Measurements from ENCODE around the gene CLK4. TPM values are rescaled to one million over a fixed set of nuclear protein-coding genes. Genes with fewer than 3 reads are reported as not detected.
A peak's percentile ranks its signal among the peaks of the same experiment; 100 is the strongest.

The CLK4 gene
- total RNA-seq, 1 donor from 2014 or later = 23.5 TPM

GRCh38 chr5:178564397-178564796 lies 62.5 kb downstream of the CLK4 start:
- intact Hi-C loops (cut with micrococcal nuclease) = no loop called here
- DNase-seq (no peak), ATAC-seq (no peak)

DNA sequence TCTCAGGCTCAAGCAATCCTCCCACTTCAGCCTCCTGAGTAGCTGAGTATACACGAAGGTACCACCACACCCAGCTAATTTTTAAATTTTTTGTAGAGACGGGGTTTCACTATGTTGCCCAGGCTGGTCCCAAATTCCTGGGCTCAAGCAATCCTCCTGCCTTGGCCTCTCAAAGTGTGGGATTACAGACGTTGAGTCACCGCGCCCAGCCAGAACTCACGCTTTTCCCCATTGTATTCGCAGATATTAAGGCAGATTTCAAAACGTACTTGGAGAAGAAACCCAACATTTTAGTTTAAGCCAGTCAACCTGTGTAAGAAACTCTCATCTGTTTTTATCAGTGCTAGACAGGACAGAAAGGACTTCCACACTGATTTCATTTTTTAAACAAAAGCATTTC lies 63.2 kb downstream of the CLK4 start:
- DNase-seq (no peak), ATAC-seq (no peak)
- intact Hi-C loops (cut with micrococcal nuclease) = no loop called here

- intact Hi-C loops (cut with micrococcal nuclease) = no loop called here
- DNase-seq = no peak
- ATAC-seq = no peak
These were observed 65.0 kb downstream of the CLK4 start for GRCh38 chr5:178561746-178562264.

- intact Hi-C loops (cut with micrococcal nuclease) = no loop called here
- ATAC-seq (no peak), DNase-seq (no peak)
These were observed 65.9 kb downstream of the CLK4 start for GRCh38 chr5:178560911-178561310.

- no peak for ATAC-seq
These were observed 69.4 kb downstream of the CLK4 start for GRCh38 chr5:178557416-178557815.

DNA sequence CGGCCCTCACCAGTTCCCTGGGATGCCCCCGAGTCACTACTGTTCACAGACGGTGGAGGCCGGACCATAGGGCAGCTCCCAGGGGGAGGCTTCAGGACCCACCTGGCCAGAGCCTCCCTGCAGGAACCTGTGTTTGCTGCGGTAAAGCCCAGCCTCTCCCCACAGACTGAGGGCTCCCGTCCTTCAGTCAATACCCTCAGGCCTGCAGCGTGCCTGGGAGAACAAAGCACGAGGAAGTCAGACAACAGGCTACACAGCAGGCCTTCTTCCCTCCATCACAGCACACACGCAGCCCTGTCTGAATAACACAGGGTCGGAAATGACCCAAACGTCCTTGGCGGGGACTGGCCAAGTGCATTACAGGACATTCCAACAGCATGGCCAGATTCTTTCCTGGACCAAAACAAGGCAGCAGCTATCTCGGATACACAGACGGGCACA lies 71.1 kb downstream of the CLK4 start:
- intact Hi-C loops (cut with micrococcal nuclease) = no loop called here
- ATAC-seq = peak; percentile 71
- no peak for DNase-seq

More at GRCh38 chr5:178557416-178557815, 69.4 kb downstream of the CLK4 start:
- intact Hi-C loops (cut with micrococcal nuclease) = no loop called here
- DNase-seq = no peak

- ATAC-seq (no peak), DNase-seq (no peak)
- intact Hi-C loops (cut with micrococcal nuclease) = no loop called here
These were observed 71.8 kb downstream of the CLK4 start for GRCh38 chr5:178555005-178555404.

DNA sequence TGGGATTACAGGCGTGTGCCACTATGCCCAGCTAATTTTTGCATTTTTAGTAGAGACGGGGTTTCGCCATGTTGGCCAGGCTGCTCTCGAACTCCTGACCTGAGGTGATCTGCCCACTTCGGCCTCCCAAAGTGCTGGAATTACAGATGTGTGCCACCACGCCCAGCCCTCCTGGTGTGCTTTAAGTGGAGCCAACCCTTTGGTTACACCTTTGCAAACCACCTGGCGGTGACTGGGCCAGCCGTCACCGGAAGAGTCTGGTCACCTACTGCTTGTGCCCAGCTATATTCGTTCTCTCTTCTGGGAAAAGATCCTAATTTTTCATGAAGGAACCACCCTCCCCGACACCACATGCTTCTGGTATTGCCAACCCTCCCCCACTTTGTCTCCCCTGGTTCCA lies 72.5 kb downstream of the CLK4 start:
- intact Hi-C loops (cut with micrococcal nuclease) = loop anchor here (5.0 kb wide), 1 partner anchor 272 kb away; no protein-coding TSS in a partner anchor
- DNase-seq (no peak), ATAC-seq (no peak)

DNA sequence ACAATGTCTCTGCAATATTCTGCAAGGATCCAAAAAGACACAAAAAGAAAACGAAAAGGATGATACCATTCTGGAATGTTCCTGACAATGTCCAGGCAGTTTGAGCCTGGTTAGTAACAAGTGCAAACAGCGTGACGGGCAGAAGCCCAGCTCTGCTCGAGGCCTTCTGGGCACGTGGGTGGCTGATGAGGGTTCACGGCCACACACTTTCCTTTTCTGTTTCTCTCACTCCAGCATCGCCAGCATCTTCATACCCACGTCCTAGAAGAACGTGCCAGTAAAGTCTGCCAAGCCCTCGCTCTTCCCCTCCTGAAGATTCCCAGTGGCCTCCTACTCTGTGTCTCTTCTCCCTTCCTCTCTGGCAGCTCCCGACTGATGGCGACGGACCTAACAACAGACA lies 73.3 kb downstream of the CLK4 start:
- no peak for ATAC-seq
- no peak for DNase-seq

More for the DNA sequence above, 73.3 kb downstream of the CLK4 start:
- intact Hi-C loops (cut with micrococcal nuclease) = loop anchor here (5.0 kb wide), 1 partner anchor 271 kb away; no protein-coding TSS in a partner anchor

Other genes with a start within 250 kb of the CLK4 start
- 20.4 TPM for gene COL23A1, start 36.7 kb downstream of the CLK4 start, total RNA-seq
- gene ZNF354A, start 103.6 kb upstream of the CLK4 start, total RNA-seq = 7.6 TPM
- gene ZNF354B, start 232.9 kb upstream of the CLK4 start, total RNA-seq = 8.6 TPM